Glomerular visceral epithelial cell (primary cell): Measurements from ENCODE around the gene DQX1.

Source experiments
- DNase-seq: peaks from one replicate; pipeline ENCODE4 v3.0.0-alpha.2; 2016; ENCODE audit errors: extremely low spot score

Gene DQX1

DNA sequence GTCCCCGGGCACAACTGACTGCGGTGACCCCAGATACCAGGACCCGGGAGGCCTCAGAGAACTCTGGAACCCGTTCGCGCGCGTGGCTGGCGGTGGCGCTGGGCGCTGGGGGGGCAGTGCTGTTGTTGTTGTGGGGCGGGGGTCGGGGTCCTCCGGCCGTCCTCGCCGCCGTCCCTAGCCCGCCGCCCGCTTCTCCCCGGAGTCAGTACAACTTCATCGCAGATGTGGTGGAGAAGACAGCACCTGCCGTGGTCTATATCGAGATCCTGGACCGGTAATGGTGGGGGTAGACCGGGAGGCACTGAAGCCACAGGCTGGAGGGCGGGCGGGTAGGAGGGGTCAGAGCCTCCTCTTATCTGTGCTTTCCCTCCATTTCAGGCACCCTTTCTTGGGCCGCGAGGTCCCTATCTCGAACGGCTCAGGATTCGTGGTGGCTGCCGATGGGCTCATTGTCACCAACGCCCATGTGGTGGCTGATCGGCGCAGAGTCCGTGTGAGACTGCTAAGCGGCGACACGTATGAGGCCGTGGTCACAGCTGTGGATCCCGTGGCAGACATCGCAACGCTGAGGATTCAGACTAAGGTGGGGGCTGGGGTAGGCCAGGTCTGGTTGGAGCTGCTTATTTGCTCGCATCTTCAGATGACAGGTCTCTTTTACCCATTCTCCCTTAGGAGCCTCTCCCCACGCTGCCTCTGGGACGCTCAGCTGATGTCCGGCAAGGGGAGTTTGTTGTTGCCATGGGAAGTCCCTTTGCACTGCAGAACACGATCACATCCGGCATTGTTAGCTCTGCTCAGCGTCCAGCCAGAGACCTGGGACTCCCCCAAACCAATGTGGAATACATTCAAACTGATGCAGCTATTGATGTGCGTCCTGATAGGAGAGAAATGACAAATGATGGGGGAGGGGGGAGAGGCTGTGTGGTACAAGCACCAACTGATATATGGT is 4.5 kb upstream of the DQX1 start:
- DNase-seq: peak; percentile 31

DNA sequence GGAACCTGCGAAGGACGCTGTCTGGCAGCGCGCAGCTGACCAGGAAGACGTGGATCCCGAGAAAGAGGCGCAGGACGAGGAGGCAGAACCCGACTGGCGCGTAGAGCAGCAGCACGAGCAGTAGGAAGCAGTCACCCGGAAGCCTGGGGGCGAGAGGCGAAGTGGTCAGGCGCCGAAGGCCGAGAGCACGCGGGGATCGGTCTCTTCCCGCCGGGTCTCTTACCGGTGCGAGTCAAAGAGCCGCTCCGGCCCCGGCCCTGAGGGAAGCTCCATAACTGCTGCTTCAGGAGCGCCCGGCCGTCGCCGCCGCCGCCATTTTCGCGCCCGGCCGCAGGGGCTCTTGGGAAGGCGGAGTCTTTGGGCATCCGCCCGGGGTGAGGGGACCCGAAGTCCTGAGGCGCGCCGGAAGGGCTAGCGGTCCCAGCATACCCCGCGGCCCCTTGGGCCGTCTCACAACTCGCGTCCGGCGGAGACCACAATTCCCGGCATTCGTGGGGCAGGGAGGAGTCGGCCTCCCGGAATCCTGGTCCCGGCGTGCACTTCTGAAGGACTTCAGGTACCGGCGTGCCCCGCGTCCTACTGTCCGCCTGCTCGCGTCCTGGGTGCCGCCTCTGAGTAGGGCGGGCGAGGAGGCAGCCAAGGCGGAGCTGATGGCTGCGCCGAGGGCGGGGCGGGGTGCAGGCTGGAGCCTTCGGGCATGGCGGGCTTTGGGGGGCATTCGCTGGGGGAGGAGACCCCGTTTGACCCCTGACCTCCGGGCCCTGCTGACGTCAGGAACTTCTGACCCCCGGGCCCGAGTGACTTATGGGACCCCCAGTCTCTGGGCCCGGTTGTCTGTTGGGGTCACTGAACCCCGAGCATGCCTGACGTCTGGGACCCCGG is 3.6 kb upstream of the DQX1 start, which contains the start of the genes AUP1 and HTRA2:
Gene AUP1 (minus strand): TSS at position 350 of the 882 bp plus-strand sequence. CDS start 77 bp downstream, at position 273.
Gene HTRA2 (plus strand): TSS at position 577 of the 882 bp plus-strand sequence. CDS start 74 bp downstream, at position 651.
- DNase-seq: peak; percentile 98

DNA sequence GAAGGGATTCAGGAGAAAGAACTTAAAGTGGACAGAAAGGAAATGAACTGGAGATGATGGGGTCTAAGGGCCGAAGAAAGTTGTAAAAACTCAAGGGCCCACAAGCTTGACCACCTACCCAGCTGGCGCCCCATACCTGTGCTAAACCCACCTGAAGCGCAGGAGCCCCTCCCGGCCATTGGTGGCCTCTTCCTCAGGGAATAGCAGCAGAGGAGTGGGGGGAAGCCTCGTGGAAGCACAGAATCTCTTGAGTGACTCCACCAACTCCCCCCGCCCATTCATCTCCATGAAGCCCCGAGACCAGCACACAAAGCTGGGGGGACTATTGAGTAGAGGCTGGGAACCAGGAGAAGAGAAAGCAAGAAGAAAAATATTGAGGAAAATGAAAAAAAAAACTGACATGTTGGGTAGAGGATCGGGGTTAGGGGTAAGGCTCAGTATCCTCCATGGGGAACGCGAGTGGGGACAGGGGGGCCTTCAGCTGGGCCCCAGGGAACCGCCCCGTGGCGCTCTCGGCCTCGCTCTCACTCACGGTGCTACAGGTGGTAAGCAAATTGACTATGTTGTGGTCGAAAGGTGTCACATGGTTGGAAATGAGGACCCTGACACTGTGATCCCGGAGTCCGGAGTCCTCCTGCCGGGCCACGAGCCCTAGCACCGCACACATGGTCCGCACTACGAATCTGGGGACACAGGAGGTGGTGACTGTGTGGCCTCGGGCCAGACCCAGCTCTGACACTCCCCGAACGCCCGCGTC is 2.7 kb upstream of the DQX1 start:
- no peak for DNase-seq

DNA sequence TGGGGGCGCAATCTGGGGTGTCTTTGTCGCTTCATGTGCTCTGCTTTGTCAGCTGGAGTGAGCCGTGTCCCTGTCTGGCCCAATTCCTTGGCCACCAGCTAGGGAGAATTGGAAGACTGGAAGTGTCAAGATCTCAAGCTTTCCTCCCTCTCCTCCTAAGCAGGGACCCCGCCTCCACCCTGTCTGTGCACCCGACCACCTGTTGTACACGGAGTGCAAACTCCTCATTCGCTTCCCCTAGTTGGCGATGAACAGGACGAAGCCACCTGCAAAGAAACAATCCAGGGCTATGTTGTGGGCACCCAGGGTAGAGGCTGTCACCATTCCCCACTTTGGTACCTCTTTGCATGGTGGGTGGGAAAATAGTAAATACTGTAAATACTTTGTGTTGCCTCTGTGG is 1.7 kb upstream of the DQX1 start:
- DNase-seq: no peak

DNA sequence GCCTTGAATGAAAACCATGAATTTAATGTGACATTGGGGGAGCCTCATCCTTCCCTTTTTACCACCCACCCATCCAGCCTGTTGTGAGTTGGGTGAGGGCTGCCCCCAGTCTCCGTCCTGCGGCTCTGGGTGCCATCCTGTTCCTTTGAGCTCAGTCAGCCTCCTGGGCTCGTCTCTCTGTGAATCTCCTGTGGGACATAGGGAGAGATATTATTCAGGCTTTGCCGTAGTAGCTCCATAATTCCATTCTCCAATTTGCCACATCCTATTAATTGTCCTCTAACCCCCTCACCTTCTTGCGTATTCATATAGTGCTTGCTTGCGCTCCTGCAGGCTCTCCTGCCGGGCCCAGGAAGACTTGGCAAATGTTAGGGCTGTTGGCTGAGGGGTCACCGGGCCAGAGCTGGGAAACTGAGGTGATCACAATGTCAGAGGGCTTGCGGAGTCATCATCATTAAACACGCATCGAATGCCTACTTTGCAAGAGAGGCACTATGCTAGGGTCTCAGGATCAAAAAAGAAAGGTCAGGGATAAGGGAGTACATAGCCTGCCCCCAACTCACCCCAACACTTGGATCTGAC is 709 bp upstream of the DQX1 start:
- no peak for DNase-seq

DNA sequence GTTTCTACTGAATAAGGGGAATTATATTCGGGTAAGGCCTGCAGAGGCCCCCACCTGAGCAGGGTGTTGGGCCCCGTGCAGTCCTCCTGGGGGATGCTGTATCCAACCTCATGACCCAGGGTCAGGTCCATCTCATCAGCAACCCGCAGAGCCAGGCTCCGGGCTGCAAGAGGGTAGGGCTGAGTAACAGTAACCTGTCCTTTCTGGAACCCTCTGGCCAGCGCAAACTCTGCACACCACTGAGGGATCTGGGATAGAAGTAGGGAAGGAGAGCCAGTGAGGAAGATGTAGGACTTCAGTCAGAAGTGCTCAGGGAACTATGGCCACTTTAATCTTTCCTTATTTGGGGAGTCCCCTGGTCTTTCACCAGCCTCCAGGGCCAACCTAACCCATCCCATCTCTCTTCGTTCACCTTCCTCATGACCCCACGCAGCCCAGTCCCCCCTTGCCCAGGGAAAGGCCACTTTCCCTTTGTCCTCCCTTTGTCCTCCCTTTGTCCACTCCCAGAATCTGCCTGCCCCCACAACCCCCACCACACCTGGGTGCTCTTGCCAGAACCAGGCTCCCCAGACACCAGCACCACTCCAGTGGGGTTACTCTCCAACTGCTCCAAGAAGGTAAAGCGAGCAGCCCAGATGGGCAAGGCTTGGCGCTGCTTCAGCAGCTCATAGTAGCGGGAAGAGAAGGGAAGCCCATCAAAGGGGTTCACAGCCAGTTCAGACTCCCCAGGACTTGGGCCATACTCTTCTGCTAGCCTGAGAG is 895 bp downstream of the DQX1 start:
- no peak for DNase-seq

DNA sequence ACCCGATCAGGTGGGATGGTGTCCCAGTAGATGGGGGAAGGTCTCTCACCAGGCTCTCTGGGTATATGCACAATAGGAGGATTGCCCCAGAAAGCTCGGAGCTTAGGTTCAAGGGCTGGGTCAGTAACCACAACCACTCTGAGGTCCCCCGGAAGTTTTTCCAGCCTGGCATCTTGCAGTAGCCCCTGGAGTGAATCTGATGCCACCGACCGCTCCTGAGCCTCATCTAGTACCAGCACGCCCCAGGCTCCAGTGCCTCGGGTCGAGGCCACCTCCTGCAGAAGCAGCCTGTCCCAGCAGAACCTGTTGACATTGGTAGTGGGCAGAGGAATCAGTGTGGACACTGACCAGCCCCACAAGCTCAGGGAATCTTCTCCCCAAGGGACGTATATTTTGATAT is 2.0 kb downstream of the DQX1 start:
- no peak for DNase-seq

DNA sequence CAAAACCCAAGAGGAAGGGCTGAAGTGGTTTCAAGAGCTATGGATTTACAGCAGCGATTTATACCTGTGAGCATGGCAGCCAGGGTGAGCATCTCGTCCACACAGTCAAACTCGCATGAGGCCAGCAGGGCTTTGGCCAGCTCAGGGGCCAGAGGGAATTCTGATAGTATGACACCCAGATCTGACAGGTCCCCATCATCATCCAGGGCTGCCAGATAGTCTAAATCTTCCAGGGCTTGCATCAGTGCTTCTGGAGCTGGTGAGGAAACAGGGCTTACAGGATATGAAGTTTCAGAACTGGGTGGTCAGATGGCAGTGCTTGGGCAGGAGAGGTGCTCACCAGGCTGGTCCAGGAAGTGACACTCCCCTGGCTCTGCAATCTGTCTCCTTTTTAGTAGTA is 3.5 kb downstream of the DQX1 start:
- no peak for DNase-seq

DNA sequence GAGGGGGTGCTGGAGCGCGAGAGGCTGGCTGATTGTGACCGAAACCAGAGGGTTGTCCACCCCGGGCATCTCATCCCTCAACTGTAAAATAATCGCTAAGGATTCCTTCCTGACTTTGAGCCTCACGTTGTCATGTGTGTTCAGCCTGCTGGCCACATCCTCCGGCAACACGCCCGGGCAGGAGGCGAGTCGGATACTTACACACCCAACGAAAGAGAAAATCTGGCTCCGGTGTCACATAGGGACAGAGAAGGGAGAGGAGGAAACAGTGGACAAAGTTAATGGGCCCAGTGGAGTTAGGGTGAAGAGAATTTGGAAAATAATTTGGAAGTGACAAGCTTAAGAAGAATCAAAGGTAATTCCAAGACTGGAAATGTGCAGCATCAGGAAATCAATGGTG is 9.4 kb downstream of the DQX1 start:
- no peak for DNase-seq

DNA sequence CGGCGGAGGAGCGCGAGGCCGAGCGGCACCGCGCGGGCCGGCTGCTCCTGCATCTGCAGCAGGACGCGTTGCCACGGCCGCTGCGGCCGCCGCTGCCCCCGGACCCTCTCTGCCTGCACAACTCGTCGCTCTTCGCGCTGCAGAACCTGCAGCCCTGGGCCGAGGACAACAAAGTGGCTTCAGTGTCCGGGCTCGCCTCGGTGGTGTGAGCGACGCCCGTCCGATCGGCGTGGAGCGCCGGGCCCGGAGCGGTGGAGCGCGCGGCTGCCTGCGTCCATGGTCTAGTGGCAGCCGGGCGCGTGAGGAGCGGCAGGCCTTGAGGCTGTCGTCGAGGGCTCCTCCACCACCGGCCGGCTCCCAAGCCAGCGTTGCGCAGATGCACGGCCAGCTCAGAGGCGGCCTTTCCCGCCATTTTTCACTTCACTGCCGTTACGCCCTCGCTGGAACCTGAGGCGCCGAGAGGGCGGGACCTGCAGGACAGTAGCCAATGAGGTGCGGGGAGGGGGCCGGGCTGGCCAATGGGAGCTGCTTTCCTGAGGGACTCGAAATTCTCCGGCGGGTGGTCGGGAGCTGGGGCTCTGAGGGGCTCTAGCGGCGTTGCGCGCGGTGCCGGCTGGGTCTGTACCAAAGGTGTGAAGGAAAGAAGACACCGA is 9.9 kb downstream of the DQX1 start:
- DNase-seq: no peak

DNA sequence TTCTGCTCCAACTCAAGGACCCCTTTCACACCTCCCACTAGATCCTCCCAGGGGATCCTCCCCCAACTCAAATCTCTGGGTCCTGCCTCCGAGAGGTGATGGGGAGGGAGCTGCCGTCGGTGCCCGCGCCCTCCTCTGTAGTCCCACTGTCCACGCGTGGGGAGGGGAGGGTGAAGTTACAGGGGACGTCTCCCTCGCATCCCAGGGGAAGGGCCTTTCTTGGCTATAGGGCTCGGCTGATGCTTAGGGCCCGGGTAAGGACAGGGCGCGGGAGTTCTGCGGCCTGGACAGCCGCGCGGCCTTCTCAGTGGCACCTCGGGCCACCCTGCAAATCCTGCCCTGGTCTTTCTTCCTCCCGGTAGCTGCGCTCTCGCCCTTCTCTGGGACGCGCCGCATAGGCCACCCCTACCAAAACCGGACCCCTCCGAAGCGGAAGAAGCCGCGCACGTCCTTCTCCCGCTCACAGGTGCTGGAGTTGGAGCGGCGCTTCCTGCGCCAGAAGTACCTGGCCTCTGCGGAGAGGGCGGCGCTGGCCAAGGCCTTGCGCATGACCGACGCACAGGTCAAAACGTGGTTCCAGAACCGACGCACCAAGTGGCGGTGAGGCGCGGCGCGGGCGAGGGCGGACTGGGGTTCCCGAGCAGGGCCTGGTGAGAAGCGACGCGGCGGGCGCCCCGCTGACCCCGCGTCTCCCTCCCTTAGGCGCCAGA is 10.6 kb downstream of the DQX1 start:
- DNase-seq: no peak

DNA sequence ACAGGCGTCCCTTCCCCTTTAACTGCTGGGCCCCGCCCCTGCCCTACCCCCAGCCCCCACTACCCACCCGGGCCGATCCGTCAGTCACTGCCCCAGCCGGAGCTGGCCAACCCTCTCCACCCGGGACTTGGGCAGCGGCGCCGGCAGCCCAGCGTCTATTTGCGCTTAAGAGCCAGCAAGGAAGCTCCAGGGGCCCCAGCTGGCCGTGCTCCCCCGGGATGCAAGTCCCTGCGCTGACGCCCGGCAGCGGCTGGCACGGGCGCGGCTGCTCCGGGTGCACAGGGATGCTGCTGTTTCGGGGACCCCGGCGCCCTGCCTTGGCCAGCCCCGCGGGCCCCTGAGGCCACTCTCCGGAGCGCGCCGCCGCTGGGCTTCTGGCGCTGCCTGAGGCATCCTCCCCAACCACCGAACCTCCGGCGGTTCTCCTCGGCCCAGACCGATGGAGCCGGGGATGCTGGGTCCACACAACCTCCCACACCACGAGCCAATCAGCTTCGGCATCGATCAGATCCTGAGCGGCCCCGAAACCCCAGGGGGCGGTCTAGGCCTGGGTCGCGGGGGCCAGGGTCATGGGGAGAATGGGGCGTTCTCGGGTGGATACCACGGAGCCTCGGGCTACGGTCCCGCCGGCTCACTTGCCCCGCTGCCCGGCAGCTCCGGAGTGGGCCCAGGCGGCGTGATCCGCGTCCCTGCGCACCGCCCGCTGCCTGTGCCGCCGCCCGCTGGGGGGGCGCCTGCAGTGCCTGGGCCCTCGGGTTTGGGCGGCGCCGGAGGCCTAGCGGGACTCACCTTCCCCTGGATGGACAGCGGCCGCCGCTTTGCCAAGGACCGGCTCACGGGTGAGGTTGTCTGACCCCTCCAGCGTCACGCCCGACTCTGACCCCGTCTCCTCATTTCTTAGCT is 11.4 kb downstream of the DQX1 start, which contains the start of gene TLX2:
Gene TLX2 (plus strand): TSS at position 83 of the 903 bp plus-strand sequence. CDS start 357 bp downstream, at position 440.
- DNase-seq: peak; percentile 14

DNA sequence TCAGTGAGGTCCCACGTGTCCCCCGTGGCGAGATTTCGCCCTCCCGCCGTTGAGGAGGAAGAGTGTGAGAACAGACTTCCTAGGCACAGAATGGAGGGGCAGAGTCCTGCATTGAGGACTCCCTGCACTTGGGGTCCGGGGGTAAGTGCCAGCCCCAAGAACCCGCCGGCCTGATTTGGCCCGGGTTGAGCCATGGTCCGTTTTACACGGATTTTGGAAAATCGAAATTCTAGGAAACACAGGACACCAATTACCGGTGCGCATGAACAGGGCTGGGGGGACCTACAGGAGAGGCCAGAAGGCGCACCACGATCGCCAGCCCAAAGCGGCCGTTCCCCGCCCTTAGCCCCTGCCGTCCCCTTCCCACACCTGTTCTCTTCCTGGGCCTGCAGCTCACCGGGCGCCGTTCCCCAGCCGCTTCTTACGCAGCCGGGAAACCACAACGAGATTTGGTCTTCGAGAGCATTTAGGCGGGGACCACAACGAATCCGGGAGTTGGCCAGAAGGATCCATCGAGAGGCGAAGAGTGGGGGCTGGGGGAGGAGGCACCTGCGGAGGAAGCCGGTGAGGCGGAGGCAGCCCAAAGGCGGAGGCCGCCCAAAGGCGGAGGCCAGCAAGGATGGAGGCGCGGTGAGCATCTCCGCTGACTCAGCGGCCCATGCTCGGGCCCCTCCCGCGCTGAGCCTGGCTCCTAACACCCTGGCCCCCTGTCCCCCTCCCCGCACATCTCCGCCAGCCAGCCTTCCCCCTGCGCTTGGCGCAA is 12.2 kb downstream of the DQX1 start:
- DNase-seq: no peak

DNA sequence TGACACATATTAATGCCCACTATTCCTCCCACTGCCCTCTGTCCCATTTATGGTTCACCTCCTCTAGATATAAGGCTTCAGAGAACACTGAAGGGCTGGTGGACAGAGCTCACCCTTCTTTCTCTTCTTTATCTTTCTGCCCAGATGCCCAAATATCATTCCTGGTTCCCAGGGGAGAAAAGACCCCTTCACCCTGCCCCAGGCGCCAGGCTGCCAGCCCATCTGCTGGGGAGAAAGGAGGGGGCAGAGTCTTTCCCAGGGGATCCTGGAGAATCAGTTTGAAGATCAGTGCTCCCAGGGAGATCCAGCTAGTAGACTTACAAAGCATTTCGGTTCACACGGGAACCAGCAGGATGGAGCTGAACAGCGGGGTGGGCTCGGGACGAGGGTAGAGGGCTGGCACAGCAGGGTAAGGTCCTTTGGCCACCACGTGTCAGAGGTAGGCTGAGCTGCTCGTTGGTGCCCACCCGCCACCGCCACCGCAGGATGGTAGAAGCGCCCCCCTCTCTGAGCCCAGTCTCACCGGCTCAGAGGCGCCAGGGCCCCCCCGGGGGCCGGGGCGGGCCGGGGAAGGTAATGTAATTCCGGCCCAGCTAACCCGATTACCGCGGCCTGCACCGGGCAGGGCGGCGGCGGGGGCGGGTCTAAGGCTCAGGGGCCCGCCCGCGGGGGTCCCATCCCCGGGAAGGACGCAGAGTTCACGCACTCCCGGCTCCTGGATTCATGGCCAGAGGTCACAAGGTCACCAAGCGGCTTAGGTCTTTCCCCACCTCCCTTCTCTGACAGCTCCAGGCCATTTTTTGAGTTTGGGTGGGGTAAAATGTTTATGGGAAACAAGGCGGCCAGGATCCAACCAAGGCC is 13.1 kb downstream of the DQX1 start:
- DNase-seq: no peak

DNA sequence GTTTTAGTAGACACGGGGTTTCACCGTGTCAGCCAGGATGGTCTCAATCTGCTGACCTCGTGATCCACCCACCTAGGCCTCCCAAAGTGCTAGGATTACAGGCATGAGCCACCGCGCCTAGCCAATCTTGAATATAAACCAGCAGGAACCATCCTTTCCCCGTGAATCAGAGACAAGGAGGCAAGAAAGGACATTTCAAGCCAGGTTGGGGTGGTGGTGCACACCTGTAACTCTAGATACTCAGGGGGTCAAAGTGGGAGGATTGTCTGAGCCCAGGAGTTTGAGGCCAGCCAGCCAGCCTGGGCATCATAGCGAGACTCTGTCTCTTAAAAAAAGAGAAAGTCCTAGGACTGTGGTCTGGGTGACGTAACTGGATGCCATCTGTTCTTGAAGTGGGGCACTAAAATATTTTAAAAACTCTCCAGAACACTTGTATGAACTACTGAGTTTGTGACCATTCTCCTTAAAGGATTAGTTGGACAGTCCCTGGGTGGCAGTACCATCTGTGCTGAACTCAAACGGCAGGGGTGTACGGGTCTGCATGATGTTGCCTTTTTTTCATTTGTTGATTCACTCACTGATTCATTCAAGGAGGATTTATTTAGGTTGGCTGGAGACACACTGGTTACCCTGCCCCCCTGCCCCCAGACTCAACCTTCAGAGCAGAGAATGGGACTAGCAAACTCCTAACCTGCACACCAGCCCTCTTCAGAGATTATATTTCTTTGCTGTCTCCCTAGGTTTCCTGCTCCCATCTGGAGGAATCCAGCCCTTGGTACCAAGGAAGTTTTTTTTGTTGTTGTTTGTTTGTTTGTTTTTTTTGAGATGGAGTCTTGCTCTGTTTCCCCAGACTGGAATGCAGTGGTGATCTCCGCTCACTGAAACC is 14.7 kb downstream of the DQX1 start:
- no peak for DNase-seq
